Smooth muscle cell (in vitro differentiated cells): ENCODE measurements around the gene LONRF2. TPM values are rescaled to one million over a fixed set of nuclear protein-coding genes. Genes with fewer than 3 reads are reported as not detected.
A peak's percentile ranks its signal among the peaks of the same experiment; 100 is the strongest.

Source experiments
- DNase-seq: peaks from one replicate; lab custom pipeline; 2025; ENCODE audit not compliant: unreplicated experiment; lab: John Stamatoyannopoulos, UW
- H2AFZ ChIP-seq: fragments of 200-600 bp; sonication (generic); 2 replicates; pipeline ENCODE4 v1.6.0; 2016; ENCODE audit warnings: antibody characterized with exemption, low read depth, mild to moderate bottlenecking
- H3F3A ChIP-seq: fragments of 200-600 bp; sonication (generic); 2 replicates; pipeline ENCODE4 v1.6.0; 2017; ENCODE audit warnings: antibody characterized with exemption, low read depth
- H3K27ac ChIP-seq: fragments of 200-600 bp; sonication (generic); 2 replicates; pipeline ENCODE4 v1.5.1; 2016; ENCODE audit warnings: low read depth, mild to moderate bottlenecking
- H3K27me3 ChIP-seq: fragments of 200-600 bp; sonication (generic); 2 replicates; pipeline ENCODE4 v1.6.1; 2016; ENCODE audit warnings: low read depth, mild to moderate bottlenecking
- H3K36me3 ChIP-seq: fragments of 200-600 bp; sonication (generic); 2 replicates; pipeline ENCODE4 v1.5.1; 2016; ENCODE audit warnings: low read depth
- H3K4me1 ChIP-seq: fragments of 200-600 bp; sonication (generic); 2 replicates; pipeline ENCODE4 v1.5.1; 2016; ENCODE audit warnings: low read depth
- H3K4me2 ChIP-seq: fragments of 200-600 bp; sonication (generic); 2 replicates; pipeline ENCODE4 v1.6.0; 2016; ENCODE audit warnings: mild to moderate bottlenecking
- H3K4me3 ChIP-seq: fragments of 200-600 bp; sonication (generic); 2 replicates; pipeline ENCODE4 v1.5.1; 2016; ENCODE audit warnings: mild to moderate bottlenecking
- H3K79me2 ChIP-seq: fragments of 200-600 bp; sonication (generic); 2 replicates; pipeline ENCODE4 v1.6.0; 2016; ENCODE audit warnings: low read depth, mild to moderate bottlenecking
- H3K9ac ChIP-seq: fragments of 200-600 bp; sonication (generic); 2 replicates; pipeline ENCODE4 v1.6.0; 2016; ENCODE audit warnings: low read depth
- H3K9me3 ChIP-seq: fragments of 200-600 bp; sonication (generic); replicated peaks from 2 replicates; pipeline ENCODE4 v1.5.1; 2016; ENCODE audit warnings: low read depth
- H4K20me1 ChIP-seq: fragments of 200-600 bp; sonication (generic); 2 replicates; pipeline ENCODE4 v1.6.0; 2016; ENCODE audit warnings: low read depth
- CTCF ChIP-seq: fragments of 200-600 bp; sonication (generic); IDR thresholded peaks from 2 replicates; pipeline ENCODE4 v1.5.1; 2017; ENCODE audit warnings: borderline replicate concordance, mild to moderate bottlenecking, antibody characterized with exemption; ENCODE audit not compliant: insufficient read depth, poor library complexity, severe bottlenecking
- WGBS: methylation state at CpG from one replicate; pipeline ENCODE4 v1.1.7; 2016; ENCODE audit warnings: low lambda C conversion rate; 5-methylcytosine and 5-hydroxymethylcytosine counted together
- polyA plus RNA-seq: library from polyadenylated mRNA; unstranded; fragments of >200 nt; fragmentation: Nextera tagmentation; extraction: Ambion mirVana; gene quantifications from 2 replicates; pipeline ENCODE4 v1.2.1, GENCODE V29; 2016
- total RNA-seq: library from RNA; depleted of rRNA; stranded (reverse); fragments of >200 nt; gene quantifications from 2 replicates; pipeline ENCODE4 v1.2.3, GENCODE V29; 2014

The LONRF2 gene
- total and polyA plus RNA-seq, 2 experiments from 2014 or later, result 0.06 to 1.4 TPM

GRCh38 chr2:100264121-100264520, 58.2 kb downstream of the LONRF2 start:
- Histone ChIP-seq H3K79me2 (no peaks in the 10 kb centered on the region), H3K4me1 (no peaks in the 10 kb centered on the region), H3K27ac (no peak overlapping the region), H3F3A (no peaks in the 10 kb centered on the region), H3K9ac (no peak overlapping the region), H4K20me1 (no peaks in the 10 kb centered on the region), H3K9me3 (no peaks in the 10 kb centered on the region), H3K36me3 (no peaks in the 10 kb centered on the region), H3K4me2 (no peak overlapping the region), H2AFZ (no peak overlapping the region), H3K27me3 (no peaks in the 10 kb centered on the region), H3K4me3 (no peak overlapping the region)
- no peak for TF ChIP-seq CTCF
- 95% methylated on average over 8 of the region's 8 CpGs for WGBS
- no peak for DNase-seq

GRCh38 chr2:100262555-100263320, 59.6 kb downstream of the LONRF2 start:
- Histone ChIP-seq H2AFZ (peak overlapping the region; percentile 23), H3K36me3 (no peaks in the 10 kb centered on the region), H3K4me2 (peak overlapping the region; percentile 50), H4K20me1 (no peaks in the 10 kb centered on the region), H3K9ac (no peak overlapping the region), H3K79me2 (no peaks in the 10 kb centered on the region), H3K9me3 (no peaks in the 10 kb centered on the region), H3K27ac (no peak overlapping the region), H3F3A (no peaks in the 10 kb centered on the region), H3K4me1 (no peaks in the 10 kb centered on the region), H3K4me3 (peak overlapping the region; percentile 3), H3K27me3 (no peaks in the 10 kb centered on the region)
- 7% methylated on average over 13 of the region's 13 CpGs for WGBS
- peak; percentile 94 for TF ChIP-seq CTCF
- DNase-seq, result peak; percentile 42

GRCh38 chr2:100262046-100262445, 60.3 kb downstream of the LONRF2 start:
- no peaks in the 10 kb centered on the region for H3K36me3 ChIP-seq
- H2AFZ ChIP-seq, result no peak overlapping the region
- no peak for TF ChIP-seq CTCF
- H3K4me1 ChIP-seq, result no peaks in the 10 kb centered on the region
- no peak overlapping the region for H3K4me2 ChIP-seq
- H3F3A ChIP-seq, result no peaks in the 10 kb centered on the region
- no peak overlapping the region for H3K4me3 ChIP-seq
- no peaks in the 10 kb centered on the region for H4K20me1 ChIP-seq
- H3K79me2 ChIP-seq, result no peaks in the 10 kb centered on the region
- no peak overlapping the region for H3K9ac ChIP-seq
- no peak overlapping the region for H3K27ac ChIP-seq
- no peaks in the 10 kb centered on the region for H3K27me3 ChIP-seq
- WGBS, result 98% methylated on average over 4 of the region's 4 CpGs
- DNase-seq, result no peak
- no peaks in the 10 kb centered on the region for H3K9me3 ChIP-seq
